22Rv1 (cell line): ENCODE measurements around the gene COBLL1.

Experiments used
- ZFX ChIP-seq: fragments of 450-650 bp; IDR thresholded peaks from 2 replicates; pipeline ENCODE4 v1.6.1; 2017; ENCODE audit warnings: antibody characterized with exemption, borderline replicate concordance
- TF ChIP-seq, protein P1 (sequence below): fragments of 450-650 bp; IDR thresholded peaks from 2 replicates; pipeline ENCODE4 v1.5.1; 2017; ENCODE audit warnings: mild to moderate bottlenecking

DNA sequence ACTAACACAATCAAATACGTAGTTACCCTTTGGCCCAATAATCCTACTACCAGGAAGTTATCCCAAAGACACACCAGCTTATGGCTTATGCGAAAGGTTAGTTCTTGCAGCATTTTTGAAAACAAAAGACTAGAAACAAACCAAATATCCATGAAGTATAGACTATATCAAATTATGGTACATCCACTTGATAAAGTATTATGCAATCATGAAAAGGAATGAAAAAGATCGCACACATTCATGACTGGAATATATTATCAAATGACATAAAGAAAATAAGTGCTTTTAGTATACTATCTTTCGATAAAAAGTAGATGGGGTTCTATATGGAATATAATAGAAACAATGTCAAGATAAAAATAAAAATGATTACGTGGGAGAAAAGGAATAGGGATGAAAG, 78.2 kb downstream of the COBLL1 start:
- TF ChIP-seq, protein P1, sequence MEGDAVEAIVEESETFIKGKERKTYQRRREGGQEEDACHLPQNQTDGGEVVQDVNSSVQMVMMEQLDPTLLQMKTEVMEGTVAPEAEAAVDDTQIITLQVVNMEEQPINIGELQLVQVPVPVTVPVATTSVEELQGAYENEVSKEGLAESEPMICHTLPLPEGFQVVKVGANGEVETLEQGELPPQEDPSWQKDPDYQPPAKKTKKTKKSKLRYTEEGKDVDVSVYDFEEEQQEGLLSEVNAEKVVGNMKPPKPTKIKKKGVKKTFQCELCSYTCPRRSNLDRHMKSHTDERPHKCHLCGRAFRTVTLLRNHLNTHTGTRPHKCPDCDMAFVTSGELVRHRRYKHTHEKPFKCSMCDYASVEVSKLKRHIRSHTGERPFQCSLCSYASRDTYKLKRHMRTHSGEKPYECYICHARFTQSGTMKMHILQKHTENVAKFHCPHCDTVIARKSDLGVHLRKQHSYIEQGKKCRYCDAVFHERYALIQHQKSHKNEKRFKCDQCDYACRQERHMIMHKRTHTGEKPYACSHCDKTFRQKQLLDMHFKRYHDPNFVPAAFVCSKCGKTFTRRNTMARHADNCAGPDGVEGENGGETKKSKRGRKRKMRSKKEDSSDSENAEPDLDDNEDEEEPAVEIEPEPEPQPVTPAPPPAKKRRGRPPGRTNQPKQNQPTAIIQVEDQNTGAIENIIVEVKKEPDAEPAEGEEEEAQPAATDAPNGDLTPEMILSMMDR: no peak
- TF ChIP-seq ZFX: no peak
